CD14-positive monocyte (primary cell): ENCODE data around the gene ZNF354B. TPM values are rescaled to one million over a fixed set of nuclear protein-coding genes. Genes with fewer than 3 reads are reported as not detected.
A peak's percentile ranks its signal among the peaks of the same experiment; 100 is the strongest.

Experiments used
- DNase-seq, 3 donors: peaks; one replicate each; pipeline ENCODE4 v3.0.0-alpha.2; 2011 to 2022
- H2AFZ ChIP-seq: 2 replicates; pipeline ENCODE4 v1.6.0; 2012; ENCODE audit warnings: mild to moderate bottlenecking, low read depth, low read length, inconsistent platforms; ENCODE audit not compliant: insufficient read depth, poor library complexity, severe bottlenecking
- H3K27ac ChIP-seq, 2 donors: 1 replicate in 1 of 2; 2 replicates in 1 of 2; pipeline ENCODE4 v1.5.1; 2012 to 2013; ENCODE audit warnings: low read length in 2 of 2, control low read depth in 1 of 2, inconsistent platforms in 1 of 2, low read depth in 1 of 2, mild to moderate bottlenecking in 1 of 2
- H3K27me3 ChIP-seq, 2 donors: one replicate each; pipeline versions ENCODE4 v1.6.0 to v1.6.1; 2011 to 2013; ENCODE audit warnings: low read length in 2 of 2; ENCODE audit not compliant: control insufficient read depth in 2 of 2, insufficient read depth in 2 of 2
- H3K36me3 ChIP-seq, 2 donors: replicated peaks in 1 of 2; 1 replicate in 1 of 2; 2 replicates in 1 of 2; pipeline versions ENCODE4 v1.5.1 to v1.6.1; 2012 to 2013; ENCODE audit warnings: low read length in 2 of 2, control low read depth in 1 of 2, inconsistent platforms in 1 of 2, mild to moderate bottlenecking in 1 of 2; ENCODE audit not compliant: insufficient read depth in 2 of 2, control insufficient read depth in 1 of 2
- H3K4me1 ChIP-seq, 2 donors: 1 replicate in 1 of 2; 2 replicates in 1 of 2; pipeline versions ENCODE4 v1.5.1 to v1.6.1; 2012 to 2013; ENCODE audit warnings: low read length in 2 of 2, control low read depth in 1 of 2, inconsistent platforms in 1 of 2, mild to moderate bottlenecking in 1 of 2, moderate library complexity in 1 of 2; ENCODE audit not compliant: insufficient read depth in 2 of 2, control insufficient read depth in 1 of 2
- H3K4me2 ChIP-seq: replicated peaks from 2 replicates; pipeline ENCODE3; 2012; ENCODE audit warnings: low read length, moderate library complexity, mild to moderate bottlenecking; ENCODE audit not compliant: poor library complexity, severe bottlenecking; ENCODE audit errors: extremely low read depth
- H3K4me3 ChIP-seq, 3 experiments: fragments of 200-600 bp in 1 of 3; sonication (generic) in 1 of 3; replicated peaks in 1 of 3; 1 replicate in 2 of 3; 2 replicates in 1 of 3; pipeline ENCODE4 v1.5.1; 2011 to 2013; ENCODE audit warnings: low read length in 3 of 3, mild to moderate bottlenecking in 3 of 3, control low read depth in 2 of 3, low read depth in 2 of 3, inconsistent platforms in 1 of 3, moderate library complexity in 1 of 3
- H3K79me2 ChIP-seq: 2 replicates; pipeline ENCODE4 v1.6.0; 2012; ENCODE audit warnings: mild to moderate bottlenecking, control low read depth, inconsistent platforms, low read length, moderate library complexity; ENCODE audit not compliant: insufficient read depth
- H3K9ac ChIP-seq: 2 replicates; pipeline ENCODE4 v1.6.0; 2017; ENCODE audit warnings: low read length, mild to moderate bottlenecking; ENCODE audit not compliant: insufficient read depth, poor library complexity, severe bottlenecking
- H3K9me3 ChIP-seq, 2 donors: replicated peaks in 1 of 2; 1 replicate in 1 of 2; 2 replicates in 1 of 2; pipeline versions ENCODE4 v1.5.1 to v1.6.1; 2012 to 2013; ENCODE audit warnings: low read length in 2 of 2, control low read depth in 1 of 2; ENCODE audit not compliant: control insufficient read depth in 1 of 2, insufficient read depth in 1 of 2
- H4K20me1 ChIP-seq: 2 replicates; pipeline ENCODE4 v1.6.0; 2012; ENCODE audit warnings: mild to moderate bottlenecking, low read length, control low read depth, moderate library complexity; ENCODE audit not compliant: insufficient read depth
- H3K27ac Mint-ChIP-seq, 7 donors: one replicate each; pipeline ENCODE4 v1.8.0; 2020; ENCODE audit warnings: mild to moderate bottlenecking in 7 of 7, mixed read lengths in 7 of 7, moderate library complexity in 6 of 7, inconsistent platforms in 2 of 7
- H3K27me3 Mint-ChIP-seq, 3 donors: one replicate each; pipeline ENCODE4 v1.8.0; 2021 to 2022; ENCODE audit warnings: low read depth in 3 of 3, mild to moderate bottlenecking in 3 of 3, mixed read lengths in 3 of 3, moderate library complexity in 3 of 3, inconsistent platforms in 1 of 3
- H3K36me3 Mint-ChIP-seq, 2 donors: one replicate each; pipeline ENCODE4 v1.8.0; 2020; ENCODE audit warnings: mixed read lengths in 2 of 2, inconsistent platforms in 1 of 2, mild to moderate bottlenecking in 1 of 2
- H3K4me1 Mint-ChIP-seq: one replicate; pipeline ENCODE4 v1.8.0; 2020; ENCODE audit warnings: mild to moderate bottlenecking, mixed read lengths
- H3K4me3 Mint-ChIP-seq, 2 donors: one replicate each; pipeline ENCODE4 v1.8.0; 2020; ENCODE audit warnings: mild to moderate bottlenecking in 2 of 2, mixed read lengths in 2 of 2, moderate library complexity in 1 of 2
- H3K9me3 Mint-ChIP-seq, 7 donors: one replicate each; pipeline ENCODE4 v1.8.0; 2020 to 2022; ENCODE audit warnings: mixed read lengths in 7 of 7, mild to moderate bottlenecking in 6 of 7, moderate library complexity in 6 of 7, inconsistent platforms in 2 of 7
- WGBS: methylation state at CpG from one replicate; pipeline ENCODE4 v1.1.5; 2013; ENCODE audit warnings: missing lambda C conversion rate; ENCODE audit not compliant: insufficient coverage; 5-methylcytosine and 5-hydroxymethylcytosine counted together
- intact Hi-C, 2 donors: fragments of 100-400 bp; cut with micrococcal nuclease; formaldehyde crosslinking; loops; one replicate each; pipeline versions ENCODE4 v1.15.0 to v1.15.1; 2023
- polyA plus RNA-seq, 3 donors: library from polyadenylated mRNA; depleted of rRNA in 1 of 3; unstranded in 2 of 3; stranded (reverse) in 1 of 3; fragments of 300-500 nt in 2 of 3; fragments of >200 nt in 1 of 3; fragmentation: Illumina TruSeq in 2 of 3; gene quantifications; 1 replicate in 2 of 3; 2 replicates in 1 of 3; pipeline ENCODE4 v1.2.3, GENCODE V29; 2012 to 2021
- TF ChIP-seq, protein P1 (sequence below): fragments of 200-600 bp; IDR thresholded peaks from one replicate; pipeline ENCODE4 v1.8.0; 2022; ENCODE audit warnings: antibody characterized with exemption, mild to moderate bottlenecking

The ZNF354B gene
- polyA plus RNA-seq, 3 donors: 0.94 to 12.0 (median 1.1) TPM

DNA sequence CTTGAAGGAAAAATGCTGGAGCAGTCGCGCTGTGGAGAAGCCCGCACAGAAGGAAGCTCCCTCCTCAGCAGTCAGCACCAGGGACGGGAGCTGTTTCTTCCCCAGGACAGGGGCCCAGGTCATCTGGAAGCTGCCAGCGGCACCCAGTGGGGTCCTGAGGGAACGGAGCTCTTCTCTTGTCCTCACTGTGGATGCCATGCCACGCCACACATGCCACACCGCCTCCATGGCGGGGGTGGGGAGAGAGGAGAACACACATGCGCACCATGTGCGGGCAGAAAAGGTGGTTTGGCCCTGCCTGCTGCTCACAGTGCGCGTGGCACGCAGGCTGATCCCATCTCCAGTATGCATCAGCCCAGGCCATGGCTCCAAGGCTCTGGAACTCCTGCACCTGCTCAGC is 41.7 kb upstream of the ZNF354B start:
- intact Hi-C loops: no loop called here
- Histone ChIP-seq H3K9me3 (peaks cover 0 to 4% of the 10 kb centered on the region in 2 donors), H3K27ac (no peak overlapping the region), H3K4me3 (no peak overlapping the region), H3K4me1 (no peaks in the 10 kb centered on the region), H3K27me3 (no peaks in the 10 kb centered on the region), H3K79me2 (no peaks in the 10 kb centered on the region), H3K4me2 (no peak overlapping the region), H4K20me1 (no peaks in the 10 kb centered on the region), H2AFZ (no peak overlapping the region), H3K9ac (no peak overlapping the region), H3K36me3 (no peaks in the 10 kb centered on the region)
- TF ChIP-seq, protein P1, sequence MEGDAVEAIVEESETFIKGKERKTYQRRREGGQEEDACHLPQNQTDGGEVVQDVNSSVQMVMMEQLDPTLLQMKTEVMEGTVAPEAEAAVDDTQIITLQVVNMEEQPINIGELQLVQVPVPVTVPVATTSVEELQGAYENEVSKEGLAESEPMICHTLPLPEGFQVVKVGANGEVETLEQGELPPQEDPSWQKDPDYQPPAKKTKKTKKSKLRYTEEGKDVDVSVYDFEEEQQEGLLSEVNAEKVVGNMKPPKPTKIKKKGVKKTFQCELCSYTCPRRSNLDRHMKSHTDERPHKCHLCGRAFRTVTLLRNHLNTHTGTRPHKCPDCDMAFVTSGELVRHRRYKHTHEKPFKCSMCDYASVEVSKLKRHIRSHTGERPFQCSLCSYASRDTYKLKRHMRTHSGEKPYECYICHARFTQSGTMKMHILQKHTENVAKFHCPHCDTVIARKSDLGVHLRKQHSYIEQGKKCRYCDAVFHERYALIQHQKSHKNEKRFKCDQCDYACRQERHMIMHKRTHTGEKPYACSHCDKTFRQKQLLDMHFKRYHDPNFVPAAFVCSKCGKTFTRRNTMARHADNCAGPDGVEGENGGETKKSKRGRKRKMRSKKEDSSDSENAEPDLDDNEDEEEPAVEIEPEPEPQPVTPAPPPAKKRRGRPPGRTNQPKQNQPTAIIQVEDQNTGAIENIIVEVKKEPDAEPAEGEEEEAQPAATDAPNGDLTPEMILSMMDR: no peak
- Mint-ChIP-seq H3K27me3 (peaks cover 6 to 10% (median 10%) of the 10 kb centered on the region in 3 donors), H3K27ac (no peak overlapping the region), H3K36me3 (no peaks in the 10 kb centered on the region), H3K9me3 (peaks cover 0 to 24% (median 15%) of the 10 kb centered on the region in 7 donors), H3K4me3 (no peak overlapping the region), H3K4me1 (no peaks in the 10 kb centered on the region)
- peak in 1 of 3 donors; percentile 1 for DNase-seq
- 89% methylated on average over 12 of the region's 14 CpGs for WGBS

DNA sequence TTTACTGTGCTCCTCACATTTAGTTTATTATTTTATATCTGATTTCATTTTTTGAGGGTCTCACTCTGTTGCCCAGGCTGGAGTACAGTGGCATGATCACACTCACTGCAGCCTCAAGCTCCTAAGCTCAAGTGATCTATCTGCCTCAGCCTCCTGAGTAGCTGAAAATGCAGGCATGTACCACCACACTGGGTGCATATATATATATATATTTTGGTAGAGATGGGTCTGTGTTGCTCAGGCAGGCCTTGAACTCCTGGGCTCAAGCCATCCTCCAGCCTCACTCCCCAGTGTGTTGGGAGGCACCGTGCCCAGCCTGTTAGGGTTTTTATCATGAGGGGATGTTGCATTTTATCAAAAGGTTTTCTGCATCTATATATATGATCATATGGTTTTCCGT is 39.8 kb upstream of the ZNF354B start:
- no CpG with 5 or more reads among the region's 2 CpGs for WGBS

More for the DNA sequence above, 39.8 kb upstream of the ZNF354B start:
- Mint-ChIP-seq H3K4me1 (no peaks in the 10 kb centered on the region), H3K4me3 (no peak overlapping the region), H3K9me3 (peaks cover 0 to 24% (median 12%) of the 10 kb centered on the region in 7 donors), H3K36me3 (no peaks in the 10 kb centered on the region), H3K27ac (no peak overlapping the region), H3K27me3 (peaks cover 8 to 11% (median 9%) of the 10 kb centered on the region in 3 donors)
- Histone ChIP-seq H4K20me1 (no peaks in the 10 kb centered on the region), H3K36me3 (no peaks in the 10 kb centered on the region), H3K9me3 (peaks cover 0 to 4% of the 10 kb centered on the region in 2 donors), H2AFZ (no peak overlapping the region), H3K27ac (no peak overlapping the region), H3K27me3 (no peaks in the 10 kb centered on the region), H3K4me1 (no peaks in the 10 kb centered on the region), H3K4me2 (no peak overlapping the region), H3K79me2 (no peaks in the 10 kb centered on the region), H3K9ac (no peak overlapping the region), H3K4me3 (no peak overlapping the region)
- TF ChIP-seq, protein P1: no peak
- intact Hi-C loops: no loop called here
- DNase-seq: no peak
